Measurements from ENCODE around the gene WWOX.

WWOX gene

DNA sequence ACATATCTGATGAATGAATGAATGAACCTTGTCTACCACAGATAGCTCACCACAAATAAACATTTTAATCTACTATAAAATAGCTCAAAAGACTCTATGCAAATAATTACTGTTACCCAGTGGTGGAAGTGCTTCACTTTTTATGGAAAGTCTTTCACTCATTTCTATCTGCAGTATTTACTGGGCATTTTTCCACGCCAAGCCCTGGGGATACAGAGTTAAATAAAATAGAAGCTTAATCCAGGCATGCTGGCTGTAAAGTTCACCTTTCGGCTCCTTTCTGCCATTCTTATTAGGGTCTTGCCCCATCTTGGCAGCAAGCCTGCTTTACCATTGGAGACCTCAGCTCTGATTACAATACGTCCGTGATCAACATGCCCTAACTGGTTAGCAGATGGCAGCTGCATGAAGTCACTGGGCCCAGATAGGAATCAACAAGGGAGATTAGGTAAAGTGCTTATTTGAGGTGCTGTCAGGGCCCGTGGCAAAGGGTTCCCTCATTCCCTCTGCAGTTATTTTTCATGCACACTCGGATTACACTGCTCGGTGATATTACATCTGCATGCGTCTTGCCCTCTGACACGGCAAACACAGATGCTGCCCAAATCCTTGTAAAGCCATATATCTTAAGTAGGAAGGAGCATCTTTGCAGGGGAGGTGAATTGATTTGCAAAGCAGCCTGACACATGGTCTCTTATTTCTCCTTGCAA lies 648.9 kb downstream of the WWOX start:
- Histone ChIP-seq H3K27ac (no peak overlapping the region), H3K9ac (ENCODE audit: insufficient read length) (no peak overlapping the region), H3K9me3 (ENCODE audit: low read depth, low read length) (no peaks in the 10 kb centered on the region), H3K4me3 (no peak overlapping the region), H3K36me3 (ENCODE audit: insufficient read depth, low read length) (no peaks in the 10 kb centered on the region)
- DNase-seq (ENCODE audit: low read depth, low spot score): no peak
- TF ChIP-seq FOXP2 (optimal IDR thresholded peaks at IDR 0.05; ENCODE audit: control extremely low read depth, extremely low read length, insufficient read depth): no peak
- no peak for TF ChIP-seq POLR2AphosphoS5 (IDR thresholded peaks at IDR 0.05; ENCODE audit: borderline replicate concordance, low read depth, low read length)
- TF ChIP-seq EZH2 (IDR thresholded peaks at IDR 0.05): no peak

GRCh38 chr16:78749745-78750268 lies 650.4 kb downstream of the WWOX start:
- H3K9ac ChIP-seq (ENCODE audit: insufficient read length): no peak overlapping the region
- H3K27ac ChIP-seq: no peak overlapping the region
- H3K9me3 ChIP-seq (ENCODE audit: low read depth, low read length): no peaks in the 10 kb centered on the region
- H3K36me3 ChIP-seq (ENCODE audit: insufficient read depth, low read length): no peaks in the 10 kb centered on the region
- TF ChIP-seq FOXP2 (optimal IDR thresholded peaks at IDR 0.05; ENCODE audit: control extremely low read depth, extremely low read length, insufficient read depth) (no peak), POLR2AphosphoS5 (IDR thresholded peaks at IDR 0.05; ENCODE audit: borderline replicate concordance, low read depth, low read length) (no peak)
- no peak overlapping the region for H3K4me3 ChIP-seq
- no peak for DNase-seq (ENCODE audit: low read depth, low spot score)

DNA sequence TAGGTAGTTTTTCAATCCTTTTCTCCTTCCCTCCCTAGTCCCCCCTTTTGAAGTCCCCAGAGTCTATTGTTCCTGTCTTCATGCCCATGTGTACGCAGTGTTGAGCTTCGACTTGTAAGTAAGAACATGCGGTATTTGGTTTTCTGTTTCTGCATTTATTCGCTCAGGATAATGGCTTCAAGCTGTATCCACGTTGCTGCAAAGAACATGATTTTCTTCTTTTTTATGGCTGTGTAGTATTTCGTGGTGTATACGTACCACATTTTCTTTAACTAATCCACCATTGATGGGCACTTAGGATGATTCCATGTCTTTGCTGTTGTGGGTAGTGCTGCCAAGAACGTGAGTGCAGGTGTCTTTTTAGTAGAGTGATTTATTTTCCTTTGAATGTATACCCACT lies 651.2 kb downstream of the WWOX start:
- no peak for TF ChIP-seq POLR2AphosphoS5 (IDR thresholded peaks at IDR 0.05; ENCODE audit: borderline replicate concordance, low read depth, low read length)
- no peak for TF ChIP-seq FOXP2 (optimal IDR thresholded peaks at IDR 0.05; ENCODE audit: control extremely low read depth, extremely low read length, insufficient read depth)
- no peak for TF ChIP-seq EZH2 (IDR thresholded peaks at IDR 0.05)
- no peak overlapping the region for H3K4me3 ChIP-seq
- H3K9me3 ChIP-seq (ENCODE audit: low read depth, low read length): no peaks in the 10 kb centered on the region
- H3K36me3 ChIP-seq (ENCODE audit: insufficient read depth, low read length): no peaks in the 10 kb centered on the region
- no peak overlapping the region for H3K27ac ChIP-seq
- DNase-seq (ENCODE audit: low read depth, low spot score): no peak
- no peak overlapping the region for H3K9ac ChIP-seq (ENCODE audit: insufficient read length)

- DNase-seq (ENCODE audit: low read depth, low spot score): no peak
- Histone ChIP-seq H3K4me3 (no peak overlapping the region), H3K36me3 (ENCODE audit: insufficient read depth, low read length) (no peaks in the 10 kb centered on the region), H3K9me3 (ENCODE audit: low read depth, low read length) (no peaks in the 10 kb centered on the region), H3K27ac (no peak overlapping the region), H3K9ac (ENCODE audit: insufficient read length) (no peak overlapping the region)
- TF ChIP-seq POLR2AphosphoS5 (IDR thresholded peaks at IDR 0.05; ENCODE audit: borderline replicate concordance, low read depth, low read length) (no peak), FOXP2 (optimal IDR thresholded peaks at IDR 0.05; ENCODE audit: control extremely low read depth, extremely low read length, insufficient read depth) (no peak), EZH2 (IDR thresholded peaks at IDR 0.05) (no peak)
Observed at GRCh38 chr16:78751601-78752000, 652.1 kb downstream of the WWOX start.

DNA sequence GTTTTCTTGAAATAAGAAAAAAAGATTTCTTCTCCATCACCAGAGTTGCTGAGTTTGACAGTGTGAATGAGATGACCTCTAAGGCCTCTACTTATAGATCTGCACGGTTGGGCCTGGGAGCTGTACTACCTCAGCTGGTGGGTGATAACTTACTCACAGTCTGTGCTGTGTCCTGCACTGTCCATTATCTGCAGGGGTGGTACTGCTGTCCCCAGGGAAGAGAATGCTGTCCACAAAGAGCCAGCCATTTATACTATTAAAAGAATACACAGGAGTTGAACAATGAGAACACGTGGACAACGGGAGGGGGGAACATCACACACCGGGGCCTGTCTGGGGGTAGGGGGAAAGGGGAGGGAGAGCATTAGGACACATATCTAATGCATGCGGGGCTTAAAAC lies 655.3 kb downstream of the WWOX start:
- DNase-seq (ENCODE audit: low read depth, low spot score): no peak
- Histone ChIP-seq H3K27ac (no peak overlapping the region), H3K4me3 (no peak overlapping the region), H3K36me3 (ENCODE audit: insufficient read depth, low read length) (no peaks in the 10 kb centered on the region), H3K9me3 (ENCODE audit: low read depth, low read length) (no peaks in the 10 kb centered on the region), H3K9ac (ENCODE audit: insufficient read length) (no peak overlapping the region)
- no peak for TF ChIP-seq FOXP2 (optimal IDR thresholded peaks at IDR 0.05; ENCODE audit: control extremely low read depth, extremely low read length, insufficient read depth)
- TF ChIP-seq EZH2 (IDR thresholded peaks at IDR 0.05): no peak
- TF ChIP-seq POLR2AphosphoS5 (IDR thresholded peaks at IDR 0.05; ENCODE audit: borderline replicate concordance, low read depth, low read length): no peak

DNA sequence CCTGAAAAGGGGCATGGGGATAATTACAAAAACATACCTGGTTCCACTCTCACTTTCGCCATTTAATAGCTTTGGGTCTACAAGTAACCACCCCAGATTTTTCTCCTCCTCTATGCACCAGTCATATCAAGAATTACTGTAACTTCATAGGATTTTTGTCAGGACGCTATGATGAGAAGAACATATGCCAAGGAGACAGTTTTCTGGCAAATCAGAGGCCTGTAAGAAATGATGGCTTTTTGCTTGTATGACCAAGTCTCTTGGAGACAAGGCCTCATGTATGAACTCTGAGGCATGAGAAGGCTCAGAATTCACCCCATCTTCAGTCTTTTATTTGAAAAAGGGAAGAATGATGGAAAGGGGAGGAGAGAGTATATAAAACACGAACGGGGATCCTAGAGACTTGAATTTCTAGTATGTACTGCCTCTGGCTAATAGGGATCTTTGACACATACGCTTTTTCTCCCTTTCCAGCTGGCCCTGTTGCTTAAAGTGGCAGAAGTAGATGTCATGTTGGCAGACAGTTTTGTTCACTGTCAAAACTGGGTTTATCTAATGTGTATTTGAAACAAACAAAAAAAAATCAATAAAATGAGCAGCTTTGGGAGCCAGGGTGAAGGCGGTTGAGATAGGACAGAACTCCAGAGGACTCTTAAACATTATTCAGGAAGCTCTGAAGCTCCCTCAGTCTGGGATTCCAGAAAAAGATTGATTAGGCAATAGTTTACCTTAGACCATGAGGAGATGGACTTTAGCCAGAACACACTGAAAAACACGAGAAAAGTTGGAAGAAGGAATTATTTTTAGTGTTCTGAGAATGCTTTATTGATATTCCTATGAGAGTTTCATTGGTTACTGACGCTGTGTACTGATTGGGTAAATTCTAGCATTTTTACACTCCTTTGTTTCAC lies 656.6 kb downstream of the WWOX start:
- DNase-seq (ENCODE audit: low read depth, low spot score): no peak
- H3K9me3 ChIP-seq (ENCODE audit: low read depth, low read length): no peaks in the 10 kb centered on the region
- H3K9ac ChIP-seq (ENCODE audit: insufficient read length): no peak overlapping the region
- TF ChIP-seq FOXP2 (optimal IDR thresholded peaks at IDR 0.05; ENCODE audit: control extremely low read depth, extremely low read length, insufficient read depth): no peak
- no peak for TF ChIP-seq EZH2 (IDR thresholded peaks at IDR 0.05)
- no peak for TF ChIP-seq POLR2AphosphoS5 (IDR thresholded peaks at IDR 0.05; ENCODE audit: borderline replicate concordance, low read depth, low read length)
- no peak overlapping the region for H3K27ac ChIP-seq
- no peak overlapping the region for H3K4me3 ChIP-seq
- no peaks in the 10 kb centered on the region for H3K36me3 ChIP-seq (ENCODE audit: insufficient read depth, low read length)

DNA sequence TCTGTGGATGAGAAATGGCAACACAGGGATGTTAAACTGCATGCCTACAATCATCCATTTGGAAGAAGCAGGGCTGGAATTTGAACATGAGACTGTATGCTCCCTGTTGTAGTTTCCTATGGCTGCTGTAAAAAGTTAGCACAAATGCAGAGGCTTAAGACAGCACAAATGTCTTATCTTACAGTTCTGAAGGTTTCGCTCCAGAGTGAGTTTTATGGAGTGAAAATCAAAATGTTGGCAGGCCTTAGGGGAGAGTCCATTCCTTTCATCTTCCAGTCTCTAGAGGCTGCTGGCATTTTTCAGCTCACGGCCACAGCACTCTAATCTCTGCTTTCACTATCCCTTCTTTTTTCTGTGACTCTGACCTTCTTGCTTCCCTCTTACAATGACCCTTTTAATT lies 660.1 kb downstream of the WWOX start:
- no peak overlapping the region for H3K4me3 ChIP-seq
- H3K27ac ChIP-seq: no peak overlapping the region
- H3K9ac ChIP-seq (ENCODE audit: insufficient read length): no peak overlapping the region
- no peaks in the 10 kb centered on the region for H3K9me3 ChIP-seq (ENCODE audit: low read depth, low read length)
- no peaks in the 10 kb centered on the region for H3K36me3 ChIP-seq (ENCODE audit: insufficient read depth, low read length)
- TF ChIP-seq POLR2AphosphoS5 (IDR thresholded peaks at IDR 0.05; ENCODE audit: borderline replicate concordance, low read depth, low read length) (no peak), EZH2 (IDR thresholded peaks at IDR 0.05) (no peak)
- no peak for DNase-seq (ENCODE audit: low read depth, low spot score)

GRCh38 chr16:78760611-78761010 lies 661.2 kb downstream of the WWOX start:
- Histone ChIP-seq H3K9me3 (ENCODE audit: low read depth, low read length) (no peaks in the 10 kb centered on the region), H3K27ac (no peak overlapping the region), H3K36me3 (ENCODE audit: insufficient read depth, low read length) (no peaks in the 10 kb centered on the region), H3K4me3 (no peak overlapping the region), H3K9ac (ENCODE audit: insufficient read length) (no peak overlapping the region)
- TF ChIP-seq FOXP2 (optimal IDR thresholded peaks at IDR 0.05; ENCODE audit: control extremely low read depth, extremely low read length, insufficient read depth) (no peak), EZH2 (IDR thresholded peaks at IDR 0.05) (no peak), POLR2AphosphoS5 (IDR thresholded peaks at IDR 0.05; ENCODE audit: borderline replicate concordance, low read depth, low read length) (no peak)
- no peak for DNase-seq (ENCODE audit: low read depth, low spot score)

Measured in SK-N-MC (cell line).